Left kidney (tissue), 2 donors: ENCODE results near the gene RGS3. TPM values are rescaled to one million over a fixed set of nuclear protein-coding genes. Genes with fewer than 3 reads are reported as not detected.

Experiments used
- DNase-seq: peaks from one replicate; pipeline ENCODE4 v3.0.0-alpha.2; 2013
- polyA plus RNA-seq: library from polyadenylated mRNA; unstranded; fragments of 120-200 nt; gene quantifications from one replicate; pipeline ENCODE4 v1.2.1, GENCODE V29; 2013; ENCODE audit not compliant: insufficient read length

RGS3 gene
- polyA plus RNA-seq, 1 donor = 38.5 TPM

- DNase-seq = no peak
These were observed 47.6 kb downstream of the RGS3 start for GRCh38 chr9:113511047-113511521.

DNA sequence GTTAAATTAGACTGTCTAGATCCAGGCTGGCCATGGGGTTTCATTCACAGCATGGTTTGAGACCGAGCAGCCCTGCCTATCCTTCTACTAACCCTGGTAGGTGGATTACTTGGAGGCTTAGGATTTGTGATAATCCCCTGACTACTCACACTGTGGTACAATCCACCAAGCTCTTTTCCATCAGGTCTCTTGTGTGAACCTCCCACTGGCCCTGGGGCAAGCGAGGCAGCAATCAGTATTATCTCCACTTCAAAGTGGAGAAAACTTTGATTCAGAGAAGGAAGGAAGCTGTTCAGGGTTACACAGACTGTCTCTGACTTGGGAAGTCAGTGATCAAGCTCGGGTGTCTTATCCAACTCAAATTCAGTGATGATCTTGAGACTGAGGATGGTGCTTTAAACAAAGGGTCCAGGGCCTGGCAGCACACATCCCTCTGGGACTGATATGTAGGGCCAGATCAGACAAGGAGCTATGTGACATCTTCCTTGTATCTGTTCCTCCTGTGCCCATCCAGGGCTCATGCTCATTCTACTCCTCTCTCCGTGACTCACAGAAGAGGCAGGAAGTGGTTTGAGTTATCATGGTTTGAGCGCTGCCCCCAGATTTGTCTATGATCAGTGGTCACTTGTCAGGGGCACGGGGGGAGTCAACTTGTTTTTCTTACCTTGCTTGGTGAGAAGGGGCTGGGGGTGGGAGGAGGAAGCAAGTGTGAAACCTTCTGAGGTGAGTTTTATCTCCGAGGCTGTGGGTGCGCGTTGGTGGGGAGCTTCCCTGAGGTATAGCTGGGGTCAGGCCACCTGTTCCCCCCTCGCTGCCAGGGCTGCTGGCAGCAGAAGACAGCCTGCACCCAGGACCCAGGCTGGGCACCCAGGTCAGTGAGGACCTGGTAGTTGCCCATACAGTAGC, 48.6 kb downstream of the RGS3 start:
- no peak for DNase-seq

DNA sequence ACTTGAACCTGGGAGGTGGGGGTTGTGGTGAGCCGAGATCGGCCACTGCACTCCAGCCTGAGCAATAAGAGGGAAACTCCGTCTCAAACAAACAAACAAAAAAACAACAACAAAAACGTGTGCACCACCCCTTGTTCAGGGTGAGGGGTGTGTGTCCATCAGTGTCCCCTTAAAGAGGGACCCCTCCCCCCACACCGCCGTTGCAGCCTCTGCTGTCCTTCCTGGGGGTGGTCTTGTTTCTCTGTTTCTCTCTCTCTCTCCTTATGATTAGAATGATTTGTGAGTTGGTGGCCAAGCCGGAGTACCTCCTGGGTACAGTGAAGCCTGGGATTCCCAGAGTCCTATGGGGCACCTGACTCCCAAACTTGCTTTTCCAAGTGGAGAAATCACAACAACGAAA, 49.6 kb downstream of the RGS3 start:
- DNase-seq = no peak

GRCh38 chr9:113513536-113513935, 50.0 kb downstream of the RGS3 start:
- no peak for DNase-seq

DNA sequence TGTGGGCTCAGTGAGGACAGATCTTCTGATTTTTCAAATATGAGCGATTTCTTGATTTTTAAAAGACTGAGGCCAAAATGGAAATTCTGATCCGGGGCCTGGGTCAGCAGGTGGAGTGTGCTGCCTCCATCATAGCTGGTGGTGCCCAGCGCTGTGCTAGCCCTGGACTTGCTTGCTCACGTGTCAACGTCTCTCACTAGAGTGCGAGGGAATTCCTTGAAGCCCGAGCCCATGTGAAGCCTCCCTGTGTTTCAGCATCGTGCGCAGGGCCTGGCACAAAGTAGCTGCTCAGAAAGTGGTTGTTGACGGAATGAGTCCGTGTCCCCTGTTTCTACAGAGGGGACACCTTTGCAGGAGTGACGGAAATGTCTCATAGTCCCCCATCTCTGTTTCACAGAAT, 50.5 kb downstream of the RGS3 start:
- DNase-seq = no peak

DNA sequence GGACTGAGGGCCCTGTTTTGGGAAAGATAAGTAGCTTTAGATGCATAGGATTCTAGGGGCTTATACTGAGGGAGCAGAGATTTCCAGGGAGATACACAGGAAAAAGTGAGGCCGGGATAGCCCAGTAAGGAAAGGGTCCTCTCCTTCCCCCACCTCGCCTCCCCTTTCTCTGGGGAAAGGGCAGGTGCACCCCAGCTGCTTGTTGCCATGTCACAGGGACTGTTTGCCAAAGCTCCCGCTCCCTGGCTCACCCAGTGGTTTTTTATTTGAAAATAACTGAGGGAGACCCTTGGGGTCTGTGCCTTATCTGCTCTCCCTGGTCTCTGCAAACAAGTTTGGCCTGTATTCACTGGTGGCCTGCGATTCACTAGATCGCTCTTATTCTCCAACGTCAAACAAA, 51.2 kb downstream of the RGS3 start:
- no peak for DNase-seq

DNA sequence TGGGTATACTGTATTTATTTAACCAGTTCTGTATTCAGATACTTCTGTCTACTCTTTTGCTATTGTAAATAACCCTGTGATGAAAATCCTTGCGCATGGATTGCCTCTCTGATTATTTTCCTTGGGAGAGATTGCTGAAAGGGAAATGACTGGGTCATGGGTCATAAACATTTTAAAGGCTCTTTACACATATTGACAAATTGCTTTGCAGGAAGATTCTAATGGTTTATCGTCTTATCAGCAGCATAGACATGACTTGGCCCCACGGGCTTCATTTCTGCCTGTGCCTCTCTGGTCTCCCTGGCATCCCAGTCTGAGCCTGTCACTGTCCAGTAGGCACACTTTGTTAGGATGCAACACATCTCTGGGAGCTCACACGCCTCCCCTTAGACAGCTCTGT, 52.3 kb downstream of the RGS3 start:
- no peak for DNase-seq

DNA sequence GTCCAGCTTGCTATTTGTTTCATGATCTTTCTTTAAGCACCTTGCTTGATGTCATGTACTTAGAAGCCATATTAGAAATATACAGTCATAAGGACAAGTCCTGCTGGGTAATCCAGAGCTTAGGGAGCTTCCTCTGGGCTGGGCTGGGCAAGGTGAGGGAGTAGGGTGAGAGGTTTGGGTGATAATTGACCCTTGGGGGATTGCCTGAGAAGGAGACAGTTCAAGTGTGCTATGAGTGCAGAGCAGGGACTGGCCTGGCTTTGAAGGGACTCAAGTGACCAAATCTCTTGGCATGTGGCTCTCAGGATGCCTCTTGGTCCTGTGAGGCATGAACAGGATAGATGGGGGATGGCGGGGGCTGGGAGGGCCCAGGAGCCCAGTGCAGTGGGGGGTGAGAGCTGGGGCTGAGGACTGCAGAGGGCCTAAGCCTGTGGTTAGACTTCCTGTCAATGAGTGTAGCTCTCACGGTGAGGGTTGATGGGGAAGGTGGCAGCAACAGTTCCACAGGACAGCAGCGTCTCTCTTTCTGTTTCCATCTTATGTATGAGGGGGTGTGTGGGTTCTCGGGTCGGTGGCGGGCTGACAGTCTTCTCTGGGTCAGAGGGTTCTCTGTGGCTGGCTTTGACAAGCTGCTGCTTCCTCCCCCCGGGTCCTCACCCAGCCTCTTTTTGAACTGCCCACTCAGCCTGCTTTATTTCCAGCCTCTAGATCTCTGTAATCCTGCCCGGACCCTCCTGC, 53.5 kb downstream of the RGS3 start:
- DNase-seq = no peak

DNA sequence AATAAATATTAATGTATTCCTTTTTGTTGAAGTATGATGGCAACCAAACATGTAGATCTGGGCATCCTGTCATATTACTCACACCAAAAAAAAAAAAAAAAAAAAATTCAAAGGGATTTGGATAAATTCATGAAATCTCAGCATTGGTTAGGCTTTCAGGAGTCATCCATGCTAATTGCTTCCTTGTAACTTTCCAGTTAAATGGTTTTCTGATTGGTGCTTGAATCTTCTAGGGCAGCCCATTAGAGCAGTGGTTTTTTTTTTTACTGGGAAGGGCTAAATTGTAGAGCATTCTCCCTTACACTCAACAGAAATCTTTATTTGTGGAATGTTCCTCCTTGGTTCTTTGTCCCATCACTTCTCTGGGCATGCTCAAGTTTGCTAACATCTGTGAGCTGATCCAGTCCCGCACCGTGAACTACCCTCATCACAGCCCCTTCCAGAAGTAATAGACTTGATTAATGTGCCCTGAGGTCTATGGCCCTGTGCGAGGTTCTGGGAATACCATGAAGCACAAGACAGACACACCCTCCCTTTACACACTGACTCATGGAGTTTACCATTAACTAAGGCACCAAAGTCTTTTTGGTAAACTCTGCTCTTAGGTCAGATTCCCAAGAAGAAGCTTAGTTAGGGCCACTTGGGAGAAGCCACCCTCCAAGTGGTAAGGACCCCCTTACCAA, 56.0 kb downstream of the RGS3 start:
- no peak for DNase-seq

DNA sequence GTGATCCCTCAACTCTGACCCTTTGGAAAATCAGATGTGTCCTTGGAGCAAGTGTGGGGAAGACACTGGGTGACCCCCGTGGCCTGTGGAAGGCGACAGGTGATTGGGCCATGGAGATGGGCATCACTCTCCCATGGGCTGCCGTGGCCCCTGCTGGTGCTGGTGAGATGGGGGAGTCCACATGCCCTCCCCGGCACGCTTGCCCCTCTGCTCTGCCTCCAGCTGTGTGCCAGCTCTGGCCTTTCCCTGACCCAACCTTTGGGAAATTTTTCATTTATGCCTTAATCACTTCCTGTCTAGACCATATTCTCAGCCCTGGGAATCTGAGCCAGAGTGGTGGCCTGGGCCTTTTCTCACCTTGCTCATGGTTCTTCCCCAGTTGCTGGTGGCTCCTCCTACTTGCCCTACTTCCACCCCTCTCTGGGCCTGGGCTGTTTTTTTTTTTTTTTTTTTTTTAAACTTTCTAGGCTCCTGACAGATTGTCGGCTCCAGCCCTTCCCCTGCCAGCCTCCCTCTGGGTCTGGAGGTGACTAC, 56.6 kb downstream of the RGS3 start:
- no peak for DNase-seq

DNA sequence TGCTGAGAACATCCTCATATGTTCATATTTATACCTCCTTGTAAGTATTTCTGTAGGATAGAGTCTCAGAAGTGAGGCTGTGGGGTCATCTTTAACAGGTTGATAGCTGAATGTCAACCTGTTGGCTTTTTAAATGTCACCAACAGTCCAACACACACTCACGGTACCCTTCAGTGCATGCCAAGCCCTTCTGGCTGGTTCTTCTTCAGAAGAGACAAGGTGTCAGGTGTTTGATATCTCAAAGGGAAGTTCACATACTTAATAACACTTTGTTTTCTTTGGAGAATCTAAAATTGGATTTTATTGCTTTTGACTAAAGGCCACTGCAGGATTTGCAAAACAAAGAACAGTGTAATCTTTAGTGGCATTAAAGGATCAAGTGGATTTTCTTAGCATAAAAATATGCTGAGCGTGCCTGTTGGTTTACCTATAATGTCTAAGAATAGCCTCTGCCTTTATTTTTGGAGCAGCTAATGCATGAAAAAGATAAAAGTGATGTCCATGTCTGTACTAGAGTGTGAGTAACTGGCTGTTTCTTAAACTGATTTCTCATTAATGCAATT, 58.2 kb downstream of the RGS3 start:
- no peak for DNase-seq

- no peak for DNase-seq
These were observed 58.9 kb downstream of the RGS3 start for GRCh38 chr9:113522419-113522818.

- no peak for DNase-seq
These were observed 59.3 kb downstream of the RGS3 start for GRCh38 chr9:113522858-113523257.

- DNase-seq = no peak
These were observed 60.1 kb downstream of the RGS3 start for GRCh38 chr9:113523421-113524141.

DNA sequence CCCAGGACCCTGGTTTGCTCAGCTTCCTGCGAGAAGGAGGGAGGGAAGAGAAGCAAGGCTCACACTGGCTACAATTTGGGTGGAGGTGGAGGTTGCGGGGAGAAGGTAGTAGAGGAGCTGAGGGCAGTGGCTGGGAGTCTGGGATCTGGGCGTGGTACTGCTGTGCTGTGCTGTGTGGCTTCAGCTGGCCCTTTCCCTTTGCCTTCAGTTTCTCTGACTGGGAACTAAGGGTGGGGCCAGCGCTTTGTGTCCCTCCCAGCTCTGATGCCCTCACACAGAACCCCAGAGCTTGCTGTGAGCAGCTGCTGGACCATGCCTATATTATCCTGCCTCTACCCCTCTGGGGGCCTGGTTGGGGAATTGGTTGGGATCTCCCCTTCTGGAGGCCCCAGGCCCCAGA, 60.9 kb downstream of the RGS3 start:
- no peak for DNase-seq

- DNase-seq = no peak
These were observed 61.7 kb downstream of the RGS3 start for GRCh38 chr9:113525205-113525604.

DNA sequence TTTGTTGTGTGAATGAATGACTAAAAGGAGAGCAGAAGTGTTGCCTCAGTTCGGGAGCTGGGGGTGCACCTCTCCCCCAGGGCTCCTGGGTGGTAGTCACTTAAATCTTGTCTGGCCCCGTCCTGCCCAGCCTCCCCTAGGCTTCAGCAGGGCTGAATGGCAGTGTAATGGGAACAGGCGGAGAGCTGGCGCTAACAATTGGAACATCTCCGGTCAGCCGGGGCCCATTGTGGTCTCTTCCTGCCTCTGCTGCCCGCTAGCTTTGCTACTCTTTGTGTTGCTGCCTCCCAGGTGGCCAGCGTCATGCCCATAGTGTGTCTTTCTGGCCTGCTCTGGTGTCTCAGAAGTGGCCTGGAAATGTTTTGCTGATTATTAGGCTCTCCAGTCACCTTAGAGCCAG, 62.3 kb downstream of the RGS3 start:
- DNase-seq = no peak

DNA sequence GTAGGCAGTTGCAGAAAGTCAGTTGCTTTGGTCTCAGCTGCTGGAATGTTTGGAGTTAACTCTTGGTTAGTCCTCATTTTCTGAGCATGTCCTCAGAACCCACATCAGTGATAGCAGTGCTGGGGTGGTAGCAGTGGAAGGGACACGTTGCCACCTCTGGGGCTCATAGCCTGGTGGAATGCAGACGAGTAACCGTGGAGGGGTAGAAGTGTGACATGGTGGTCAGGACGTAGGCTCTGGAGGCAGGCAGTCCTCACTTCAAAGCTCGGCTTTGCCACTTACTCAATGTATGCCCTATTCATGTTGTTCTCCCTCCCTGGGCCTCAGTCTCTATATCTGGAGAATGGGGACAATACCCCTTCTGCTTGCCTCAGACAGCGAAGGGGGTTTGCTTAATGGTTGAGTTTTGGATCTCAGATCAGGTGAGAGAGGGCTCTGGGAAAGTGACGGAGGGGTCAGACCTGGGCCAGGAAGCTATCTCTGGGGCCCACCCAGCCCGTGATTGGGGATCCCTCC, 62.8 kb downstream of the RGS3 start:
- DNase-seq = no peak

- DNase-seq = no peak
These were observed 63.3 kb downstream of the RGS3 start for GRCh38 chr9:113526841-113527240.

DNA sequence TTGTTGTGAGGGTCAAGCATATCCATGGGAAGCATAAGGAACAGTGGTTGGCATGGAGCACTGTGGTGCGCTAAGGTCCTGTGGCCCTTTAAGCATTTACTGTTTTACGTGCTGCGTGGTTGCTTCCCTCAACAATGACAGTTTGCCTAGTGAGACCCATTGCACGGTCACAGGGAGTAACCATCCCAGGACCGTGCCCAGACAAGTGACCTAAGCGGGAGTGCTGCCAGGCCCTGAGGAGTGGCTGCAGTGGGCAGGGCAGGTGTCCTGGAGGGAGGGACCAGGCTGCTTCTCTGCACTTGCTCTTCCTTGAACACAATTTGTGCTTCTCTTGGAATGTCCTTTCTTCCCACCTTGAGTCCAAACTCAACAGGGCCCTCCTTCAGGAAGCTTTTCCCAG, 64.6 kb downstream of the RGS3 start:
- no peak for DNase-seq

- no peak for DNase-seq
These were observed 65.3 kb downstream of the RGS3 start for GRCh38 chr9:113528811-113529210.
